ENCODE measurements around the gene KMO.

- no peak for TF ChIP-seq CTCF (IDR thresholded peaks at IDR 0.05)
- TF ChIP-seq POLR2A (IDR thresholded peaks at IDR 0.05), result no peak
Measured at GRCh38 chr1:241574154-241574553, 42.0 kb downstream of the KMO start.

All from esophagus squamous epithelium (tissue), 4 donors.